ENCODE data around the gene CALN1. TPM values are rescaled to one million over a fixed set of nuclear protein-coding genes. Genes with fewer than 3 reads are reported as not detected.

The CALN1 gene
- total RNA-seq, 4 donors from 2014 or later, result under 0.01 to 1.2 (median 0.22) TPM; not detected in 1

GRCh38 chr7:72283309-72283708 is 128.8 kb downstream of the CALN1 start:
- no peak for TF ChIP-seq EP300 (IDR thresholded peaks at IDR 0.05)
- TF ChIP-seq CTCF (IDR thresholded peaks at IDR 0.05), result no peak
- no peak for TF ChIP-seq POLR2A (IDR thresholded peaks at IDR 0.05)
- DNase-seq (ENCODE audit: low spot score in 2 of 2), result no peak
- H3K4me3 ChIP-seq, result no peak overlapping the region
- H3K27me3 ChIP-seq, result no peaks in the 10 kb centered on the region
- 81 to 94% methylated on average over 1 of the region's 1 CpG for WGBS, 2 donors
- no peaks in the 10 kb centered on the region for H3K36me3 ChIP-seq
- peaks cover 0 to 26% (median 0%) of the 10 kb centered on the region in 4 donors for H3K9me3 ChIP-seq
- H3K27ac ChIP-seq, result no peak overlapping the region
- H3K4me1 ChIP-seq, result no peaks in the 10 kb centered on the region

GRCh38 chr7:72281308-72281707 is 130.8 kb downstream of the CALN1 start:
- no peaks in the 10 kb centered on the region for H3K27me3 ChIP-seq
- peaks cover 0 to 41% (median 0%) of the 10 kb centered on the region in 4 donors for H3K9me3 ChIP-seq
- no peak overlapping the region for H3K27ac ChIP-seq
- H3K4me3 ChIP-seq, result no peak overlapping the region
- H3K36me3 ChIP-seq, result no peaks in the 10 kb centered on the region
- no peak for DNase-seq (ENCODE audit: low spot score in 2 of 2)
- 66 to 67% methylated on average over 2 of the region's 2 CpGs for WGBS, 2 donors
- TF ChIP-seq POLR2A (IDR thresholded peaks at IDR 0.05), result no peak
- TF ChIP-seq CTCF (IDR thresholded peaks at IDR 0.05), result no peak
- TF ChIP-seq EP300 (IDR thresholded peaks at IDR 0.05), result no peak
- no peaks in the 10 kb centered on the region for H3K4me1 ChIP-seq

- no peak overlapping the region for H3K27ac ChIP-seq
- WGBS, 2 donors, result 85 to 87% methylated on average over 3 of the region's 3 CpGs
- no peaks in the 10 kb centered on the region for H3K27me3 ChIP-seq
- H3K4me3 ChIP-seq, result no peak overlapping the region
- H3K36me3 ChIP-seq, result no peaks in the 10 kb centered on the region
- no peaks in the 10 kb centered on the region for H3K4me1 ChIP-seq
- DNase-seq (ENCODE audit: low spot score in 2 of 2), result no peak
- peaks cover 0 to 44% (median 0%) of the 10 kb centered on the region in 4 donors for H3K9me3 ChIP-seq
- no peak for TF ChIP-seq EP300 (IDR thresholded peaks at IDR 0.05)
- no peak for TF ChIP-seq POLR2A (IDR thresholded peaks at IDR 0.05)
- TF ChIP-seq CTCF (IDR thresholded peaks at IDR 0.05), result no peak
These were observed 132.9 kb downstream of the CALN1 start for GRCh38 chr7:72279203-72279602.

- WGBS, 2 donors, result 86 to 87% methylated on average over 7 to 8 of the region's 8 CpGs
- Histone ChIP-seq H3K4me3 (no peak overlapping the region), H3K27me3 (no peaks in the 10 kb centered on the region), H3K27ac (no peak overlapping the region), H3K36me3 (no peaks in the 10 kb centered on the region), H3K9me3 (peaks cover 0 to 39% (median 0%) of the 10 kb centered on the region in 4 donors), H3K4me1 (no peaks in the 10 kb centered on the region)
- no peak for TF ChIP-seq CTCF (IDR thresholded peaks at IDR 0.05)
- DNase-seq (ENCODE audit: low spot score in 2 of 2), result no peak
These were observed 133.6 kb downstream of the CALN1 start for GRCh38 chr7:72278550-72278949.

- H3K27me3 ChIP-seq, result no peaks in the 10 kb centered on the region
- H3K36me3 ChIP-seq, result no peaks in the 10 kb centered on the region
- H3K27ac ChIP-seq, result no peak overlapping the region
- TF ChIP-seq EP300 (IDR thresholded peaks at IDR 0.05) (no peak), CTCF (IDR thresholded peaks at IDR 0.05) (no peak), POLR2A (IDR thresholded peaks at IDR 0.05) (no peak)
- no peak overlapping the region for H3K4me3 ChIP-seq
- H3K4me1 ChIP-seq, result no peaks in the 10 kb centered on the region
- H3K9me3 ChIP-seq, result peaks cover 0 to 43% (median 0%) of the 10 kb centered on the region in 4 donors
- WGBS, 2 donors, result 80 to 85% methylated on average over 7 of the region's 7 CpGs
- no peak for DNase-seq (ENCODE audit: low spot score in 2 of 2)
These were observed 136.6 kb downstream of the CALN1 start for GRCh38 chr7:72275382-72276070.
